GM19351 (cell line): Measurements from ENCODE around the gene CCDC12.
A peak's percentile ranks its signal among the peaks of the same experiment; 100 is the strongest.

Experiments used
- ATAC-seq: cut with Tn5 transposase; IDR thresholded peaks from one replicate; pipeline ENCODE4 v1.9.1; 2021; ENCODE audit warnings: mild to moderate bottlenecking, moderate library complexity; ENCODE audit not compliant: unreplicated experiment

The CCDC12 gene

GRCh38 chr3:46960081-46960701 lies 16.4 kb downstream of the CCDC12 start:
- ATAC-seq, result no peak

- ATAC-seq, result no peak
These were observed 17.4 kb downstream of the CCDC12 start for GRCh38 chr3:46959161-46959511.

- ATAC-seq, result no peak
These were observed 17.9 kb downstream of the CCDC12 start for GRCh38 chr3:46958467-46959160.

- ATAC-seq, result no peak
These were observed 19.3 kb downstream of the CCDC12 start for GRCh38 chr3:46957092-46957820.

- peak; percentile 37 for ATAC-seq
These were observed 20.7 kb downstream of the CCDC12 start for GRCh38 chr3:46955801-46956259.

- no peak for ATAC-seq
These were observed 21.4 kb downstream of the CCDC12 start for GRCh38 chr3:46955157-46955556.

- ATAC-seq, result no peak
These were observed 22.4 kb downstream of the CCDC12 start for GRCh38 chr3:46954178-46954577.

GRCh38 chr3:46953234-46954010 lies 23.1 kb downstream of the CCDC12 start:
- ATAC-seq, result no peak

- no peak for ATAC-seq
These were observed 23.7 kb downstream of the CCDC12 start for GRCh38 chr3:46952813-46953212.

- ATAC-seq, result no peak
These were observed 25.8 kb downstream of the CCDC12 start for GRCh38 chr3:46950650-46951241.

GRCh38 chr3:46950177-46950576 lies 26.4 kb downstream of the CCDC12 start:
- no peak for ATAC-seq

- peak; percentile 67 for ATAC-seq
These were observed 27.5 kb downstream of the CCDC12 start for GRCh38 chr3:46948830-46949671.

- no peak for ATAC-seq
These were observed 28.4 kb downstream of the CCDC12 start for GRCh38 chr3:46947981-46948791.

- no peak for ATAC-seq
These were observed 29.0 kb downstream of the CCDC12 start for GRCh38 chr3:46947546-46947901.

GRCh38 chr3:46946856-46947545 lies 29.5 kb downstream of the CCDC12 start:
- ATAC-seq, result no peak

GRCh38 chr3:46946416-46946815 lies 30.1 kb downstream of the CCDC12 start:
- no peak for ATAC-seq

- no peak for ATAC-seq
These were observed 32.4 kb downstream of the CCDC12 start for GRCh38 chr3:46944191-46944590.
